CD14-positive monocyte (primary cell): Measurements from ENCODE around the gene PLXNC1. TPM values are rescaled to one million over a fixed set of nuclear protein-coding genes. Genes with fewer than 3 reads are reported as not detected.

Experiments
- DNase-seq, 3 donors: peaks; one replicate each; pipeline ENCODE4 v3.0.0-alpha.2; 2011 to 2022
- H2AFZ ChIP-seq: 2 replicates; pipeline ENCODE4 v1.6.0; 2012; ENCODE audit warnings: mild to moderate bottlenecking, low read depth, low read length, inconsistent platforms; ENCODE audit not compliant: insufficient read depth, poor library complexity, severe bottlenecking
- H3K27ac ChIP-seq, 2 donors: 1 replicate in 1 of 2; 2 replicates in 1 of 2; pipeline ENCODE4 v1.5.1; 2012 to 2013; ENCODE audit warnings: low read length in 2 of 2, control low read depth in 1 of 2, inconsistent platforms in 1 of 2, low read depth in 1 of 2, mild to moderate bottlenecking in 1 of 2
- H3K27me3 ChIP-seq, 2 donors: one replicate each; pipeline versions ENCODE4 v1.6.0 to v1.6.1; 2011 to 2013; ENCODE audit warnings: low read length in 2 of 2; ENCODE audit not compliant: control insufficient read depth in 2 of 2, insufficient read depth in 2 of 2
- H3K36me3 ChIP-seq, 2 donors: replicated peaks in 1 of 2; 1 replicate in 1 of 2; 2 replicates in 1 of 2; pipeline versions ENCODE4 v1.5.1 to v1.6.1; 2012 to 2013; ENCODE audit warnings: low read length in 2 of 2, control low read depth in 1 of 2, inconsistent platforms in 1 of 2, mild to moderate bottlenecking in 1 of 2; ENCODE audit not compliant: insufficient read depth in 2 of 2, control insufficient read depth in 1 of 2
- H3K4me1 ChIP-seq, 2 donors: 1 replicate in 1 of 2; 2 replicates in 1 of 2; pipeline versions ENCODE4 v1.5.1 to v1.6.1; 2012 to 2013; ENCODE audit warnings: low read length in 2 of 2, control low read depth in 1 of 2, inconsistent platforms in 1 of 2, mild to moderate bottlenecking in 1 of 2, moderate library complexity in 1 of 2; ENCODE audit not compliant: insufficient read depth in 2 of 2, control insufficient read depth in 1 of 2
- H3K4me2 ChIP-seq: replicated peaks from 2 replicates; pipeline ENCODE3; 2012; ENCODE audit warnings: low read length, moderate library complexity, mild to moderate bottlenecking; ENCODE audit not compliant: poor library complexity, severe bottlenecking; ENCODE audit errors: extremely low read depth
- H3K4me3 ChIP-seq, 3 experiments: fragments of 200-600 bp in 1 of 3; sonication (generic) in 1 of 3; replicated peaks in 1 of 3; 1 replicate in 2 of 3; 2 replicates in 1 of 3; pipeline ENCODE4 v1.5.1; 2011 to 2013; ENCODE audit warnings: low read length in 3 of 3, mild to moderate bottlenecking in 3 of 3, control low read depth in 2 of 3, low read depth in 2 of 3, inconsistent platforms in 1 of 3, moderate library complexity in 1 of 3
- H3K79me2 ChIP-seq: 2 replicates; pipeline ENCODE4 v1.6.0; 2012; ENCODE audit warnings: mild to moderate bottlenecking, control low read depth, inconsistent platforms, low read length, moderate library complexity; ENCODE audit not compliant: insufficient read depth
- H3K9ac ChIP-seq: 2 replicates; pipeline ENCODE4 v1.6.0; 2017; ENCODE audit warnings: low read length, mild to moderate bottlenecking; ENCODE audit not compliant: insufficient read depth, poor library complexity, severe bottlenecking
- H3K9me3 ChIP-seq, 2 donors: replicated peaks in 1 of 2; 1 replicate in 1 of 2; 2 replicates in 1 of 2; pipeline versions ENCODE4 v1.5.1 to v1.6.1; 2012 to 2013; ENCODE audit warnings: low read length in 2 of 2, control low read depth in 1 of 2; ENCODE audit not compliant: control insufficient read depth in 1 of 2, insufficient read depth in 1 of 2
- H4K20me1 ChIP-seq: 2 replicates; pipeline ENCODE4 v1.6.0; 2012; ENCODE audit warnings: mild to moderate bottlenecking, low read length, control low read depth, moderate library complexity; ENCODE audit not compliant: insufficient read depth
- H3K27ac Mint-ChIP-seq, 7 donors: one replicate each; pipeline ENCODE4 v1.8.0; 2020; ENCODE audit warnings: mild to moderate bottlenecking in 7 of 7, mixed read lengths in 7 of 7, moderate library complexity in 6 of 7, inconsistent platforms in 2 of 7
- H3K27me3 Mint-ChIP-seq, 3 donors: one replicate each; pipeline ENCODE4 v1.8.0; 2021 to 2022; ENCODE audit warnings: low read depth in 3 of 3, mild to moderate bottlenecking in 3 of 3, mixed read lengths in 3 of 3, moderate library complexity in 3 of 3, inconsistent platforms in 1 of 3
- H3K36me3 Mint-ChIP-seq, 2 donors: one replicate each; pipeline ENCODE4 v1.8.0; 2020; ENCODE audit warnings: mixed read lengths in 2 of 2, inconsistent platforms in 1 of 2, mild to moderate bottlenecking in 1 of 2
- H3K4me1 Mint-ChIP-seq: one replicate; pipeline ENCODE4 v1.8.0; 2020; ENCODE audit warnings: mild to moderate bottlenecking, mixed read lengths
- H3K4me3 Mint-ChIP-seq, 2 donors: one replicate each; pipeline ENCODE4 v1.8.0; 2020; ENCODE audit warnings: mild to moderate bottlenecking in 2 of 2, mixed read lengths in 2 of 2, moderate library complexity in 1 of 2
- H3K9me3 Mint-ChIP-seq, 7 donors: one replicate each; pipeline ENCODE4 v1.8.0; 2020 to 2022; ENCODE audit warnings: mixed read lengths in 7 of 7, mild to moderate bottlenecking in 6 of 7, moderate library complexity in 6 of 7, inconsistent platforms in 2 of 7
- CTCF ChIP-seq: fragments of 200-600 bp; IDR thresholded peaks from one replicate; pipeline ENCODE4 v1.8.0; 2022; ENCODE audit warnings: antibody characterized with exemption, mild to moderate bottlenecking
- WGBS: methylation state at CpG from one replicate; pipeline ENCODE4 v1.1.5; 2013; ENCODE audit warnings: missing lambda C conversion rate; ENCODE audit not compliant: insufficient coverage; 5-methylcytosine and 5-hydroxymethylcytosine counted together
- intact Hi-C, 2 donors: fragments of 100-400 bp; cut with micrococcal nuclease; formaldehyde crosslinking; loops; one replicate each; pipeline versions ENCODE4 v1.15.0 to v1.15.1; 2023
- polyA plus RNA-seq, 3 donors: library from polyadenylated mRNA; depleted of rRNA in 1 of 3; unstranded in 2 of 3; stranded (reverse) in 1 of 3; fragments of 300-500 nt in 2 of 3; fragments of >200 nt in 1 of 3; fragmentation: Illumina TruSeq in 2 of 3; gene quantifications; 1 replicate in 2 of 3; 2 replicates in 1 of 3; pipeline ENCODE4 v1.2.3, GENCODE V29; 2012 to 2021

PLXNC1 gene
- polyA plus RNA-seq, 3 donors: 14.3 to 35.2 (median 15.4) TPM

GRCh38 chr12:94099632-94100031 is 48.7 kb upstream of the PLXNC1 start:
- no peak for DNase-seq
- Mint-ChIP-seq H3K27ac (no peak overlapping the region), H3K4me1 (peaks cover 20% of the 10 kb centered on the region), H3K9me3 (peaks cover 0 to 5% (median 0%) of the 10 kb centered on the region in 7 donors), H3K4me3 (peak overlapping the region in 1 of 2 donors; percentile 86), H3K27me3 (peaks cover 28 to 41% (median 34%) of the 10 kb centered on the region in 3 donors), H3K36me3 (peaks cover 0 to 3% of the 10 kb centered on the region in 2 donors)
- no peaks in the 10 kb centered on the region for H3K9me3 ChIP-seq
- no peaks in the 10 kb centered on the region for H3K79me2 ChIP-seq
- WGBS: 19% methylated on average over 5 of the region's 10 CpGs
- no peak overlapping the region for H3K4me3 ChIP-seq
- H3K9ac ChIP-seq: no peak overlapping the region
- intact Hi-C loops: loop anchor here (2.0 to 10.0 kb wide), 4 partner anchors 335 to 597 kb away; partner anchors contain the start of genes CRADD (in 1 of the 2) and SOCS2 (in 1 of the 2)
- no peak overlapping the region for H3K4me2 ChIP-seq
- H2AFZ ChIP-seq: no peak overlapping the region
- no peaks in the 10 kb centered on the region for H3K36me3 ChIP-seq
- H3K27me3 ChIP-seq: peaks cover 14 to 34% of the 10 kb centered on the region in 2 donors
- no peaks in the 10 kb centered on the region for H4K20me1 ChIP-seq
- H3K27ac ChIP-seq: no peak overlapping the region
- H3K4me1 ChIP-seq: peaks cover 16 to 18% of the 10 kb centered on the region in 2 donors
- TF ChIP-seq CTCF: no peak

GRCh38 chr12:94100211-94100627 is 48.2 kb upstream of the PLXNC1 start:
- H3K9me3 Mint-ChIP-seq: peaks cover 0 to 5% (median 0%) of the 10 kb centered on the region in 7 donors
- no peak overlapping the region for H3K27ac ChIP-seq
- H3K27me3 ChIP-seq: peaks cover 14 to 34% of the 10 kb centered on the region in 2 donors
- H3K79me2 ChIP-seq: no peaks in the 10 kb centered on the region
- H4K20me1 ChIP-seq: no peaks in the 10 kb centered on the region
- peaks cover 26 to 43% (median 34%) of the 10 kb centered on the region in 3 donors for H3K27me3 Mint-ChIP-seq
- H3K4me1 Mint-ChIP-seq: peaks cover 20% of the 10 kb centered on the region
- H3K4me2 ChIP-seq: no peak overlapping the region
- peaks cover 16 to 18% of the 10 kb centered on the region in 2 donors for H3K4me1 ChIP-seq
- H3K36me3 Mint-ChIP-seq: peaks cover 0 to 3% of the 10 kb centered on the region in 2 donors
- H3K4me3 ChIP-seq: no peak overlapping the region
- H3K4me3 Mint-ChIP-seq: peak overlapping the region in 1 of 2 donors; percentile 86
- no peak overlapping the region for H2AFZ ChIP-seq
- peak in 1 of 3 donors; percentile 15 for DNase-seq
- no peak for TF ChIP-seq CTCF
- no peak overlapping the region for H3K9ac ChIP-seq
- intact Hi-C loops: loop anchor here (2.0 to 10.0 kb wide), 4 partner anchors 335 to 597 kb away; partner anchors contain the start of genes CRADD (in 1 of the 2) and SOCS2 (in 1 of the 2)
- H3K36me3 ChIP-seq: no peaks in the 10 kb centered on the region
- WGBS: 19% methylated on average over 6 of the region's 6 CpGs
- H3K9me3 ChIP-seq: no peaks in the 10 kb centered on the region
- H3K27ac Mint-ChIP-seq: no peak overlapping the region
